GM21360 (cell line): Measurements from ENCODE around the gene FNIP2.
A peak's percentile ranks its signal among the peaks of the same experiment; 100 is the strongest.

ENCODE experiments used
- ATAC-seq: cut with Tn5 transposase; IDR thresholded peaks from one replicate; pipeline ENCODE4 v1.9.1; 2021; ENCODE audit warnings: mild to moderate bottlenecking, moderate library complexity; ENCODE audit not compliant: unreplicated experiment

FNIP2 gene

GRCh38 chr4:158835226-158836001 lies 66.6 kb downstream of the FNIP2 start:
- ATAC-seq, result no peak

DNA sequence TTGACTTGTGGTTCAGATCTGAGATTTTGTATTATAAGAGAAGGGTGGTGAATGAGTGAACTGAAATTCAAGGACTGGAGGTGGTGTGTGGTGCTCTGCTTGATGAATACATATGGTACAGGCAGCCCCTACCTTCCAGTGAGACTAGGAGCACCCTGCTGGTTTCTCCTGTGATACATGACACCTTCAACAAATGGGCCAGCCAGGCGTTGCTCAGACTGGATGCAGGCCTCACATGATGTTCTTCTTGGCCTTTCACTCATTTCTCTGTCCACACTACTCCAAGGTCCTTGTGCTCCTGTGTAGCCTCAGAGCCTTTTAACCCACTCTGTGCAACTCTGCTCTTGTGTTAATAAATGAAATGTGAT lies 67.2 kb downstream of the FNIP2 start:
- no peak for ATAC-seq

DNA sequence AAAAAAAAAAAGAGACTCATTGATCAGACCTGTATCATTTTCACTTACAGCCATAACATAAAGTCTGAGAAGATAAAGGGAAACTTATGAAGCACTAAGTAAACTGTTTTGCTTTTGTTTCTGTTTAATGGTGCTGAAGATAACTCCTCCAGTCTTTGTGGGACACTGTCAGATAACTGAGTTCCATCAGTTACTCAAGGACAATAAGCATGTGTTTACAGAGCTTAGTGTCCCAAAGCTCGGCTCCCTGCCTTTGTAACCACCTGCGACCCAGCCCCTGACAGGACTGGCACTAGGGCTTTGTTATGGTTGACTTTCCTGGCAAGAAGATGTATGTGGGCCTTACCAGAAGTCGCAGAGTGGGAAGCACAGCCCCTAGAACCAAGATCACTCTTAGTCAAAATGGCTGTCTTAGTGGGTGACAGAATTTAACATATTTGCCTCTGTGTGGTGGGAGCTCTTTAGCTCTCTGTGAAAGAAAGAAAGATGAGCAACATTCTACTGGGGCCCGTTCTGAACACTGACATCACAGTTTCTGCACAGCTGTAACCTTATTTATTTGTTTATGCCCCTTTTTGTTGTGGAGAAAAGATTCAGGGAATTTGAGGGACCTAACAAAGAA lies 68.1 kb downstream of the FNIP2 start:
- ATAC-seq, result no peak

GRCh38 chr4:158837527-158838141 lies 68.8 kb downstream of the FNIP2 start:
- no peak for ATAC-seq

GRCh38 chr4:158840131-158840530 lies 71.3 kb downstream of the FNIP2 start:
- ATAC-seq, result no peak

DNA sequence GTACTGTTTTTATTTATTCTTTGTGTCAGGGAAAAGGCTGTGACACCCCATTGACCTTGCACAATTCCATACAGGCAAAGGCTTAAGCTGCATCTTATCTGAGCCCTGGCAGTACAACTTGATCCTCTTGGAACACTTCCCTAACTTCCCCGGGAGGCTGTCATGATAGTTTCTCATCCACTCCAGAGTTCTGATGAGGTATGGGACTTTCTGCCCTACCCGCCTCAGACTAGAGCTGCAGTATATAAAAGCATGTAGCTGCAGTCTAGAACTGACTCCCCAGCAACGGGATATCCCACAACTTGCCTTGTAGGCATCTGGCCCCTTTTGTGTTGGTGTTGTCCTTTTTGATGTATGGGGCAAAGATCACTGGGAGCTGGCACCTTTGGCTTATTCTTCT lies 72.7 kb downstream of the FNIP2 start:
- ATAC-seq, result no peak

GRCh38 chr4:158845311-158846041 lies 76.7 kb downstream of the FNIP2 start:
- no peak for ATAC-seq

DNA sequence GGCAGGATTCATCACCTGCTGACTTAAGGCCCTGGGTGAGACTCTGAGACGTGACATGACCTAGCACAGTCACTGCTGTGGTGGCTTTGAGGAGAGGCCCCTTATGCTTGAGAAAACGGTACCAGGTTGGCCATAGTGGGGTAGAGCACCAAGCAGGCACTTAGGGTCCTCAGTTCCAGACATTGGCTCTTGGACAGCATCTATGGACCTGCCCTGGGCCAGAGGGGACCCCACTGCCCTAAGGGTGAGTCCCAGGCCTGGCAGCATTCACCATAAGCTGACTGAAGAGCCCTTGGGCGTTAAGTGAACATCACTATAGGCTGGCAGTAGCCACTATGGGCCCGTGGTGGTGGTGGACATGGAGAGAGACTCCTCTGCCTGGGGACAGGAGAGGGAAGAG lies 78.7 kb downstream of the FNIP2 start:
- ATAC-seq, result no peak

- no peak for ATAC-seq
Observed at GRCh38 chr4:158849681-158850080, 80.9 kb downstream of the FNIP2 start.

- ATAC-seq, result no peak
Observed at GRCh38 chr4:158850371-158850770, 81.5 kb downstream of the FNIP2 start.

GRCh38 chr4:158850800-158851644 lies 82.2 kb downstream of the FNIP2 start:
- ATAC-seq, result no peak

GRCh38 chr4:158854236-158854635 lies 85.4 kb downstream of the FNIP2 start:
- no peak for ATAC-seq

DNA sequence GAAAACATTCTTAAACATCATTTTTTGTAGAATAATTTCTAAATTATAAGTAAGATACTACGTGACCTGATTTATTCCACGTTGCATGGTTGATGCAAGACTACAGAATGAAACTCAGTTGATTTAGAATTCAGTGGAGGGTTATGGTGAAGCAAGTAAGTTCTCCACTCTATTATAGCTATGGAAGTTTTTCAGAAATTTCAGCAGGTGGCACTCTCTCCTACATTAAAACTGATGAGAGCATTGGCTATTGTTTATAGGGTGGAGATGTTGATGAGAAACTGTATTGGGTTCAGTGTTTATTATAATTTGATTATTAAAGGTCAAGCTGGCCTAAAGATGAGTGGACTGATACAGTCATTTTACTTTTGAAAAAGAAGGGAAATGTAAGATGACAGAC lies 88.0 kb downstream of the FNIP2 start:
- ATAC-seq, result peak; percentile 72

- ATAC-seq, result no peak
Observed at GRCh38 chr4:158857951-158858350, 89.1 kb downstream of the FNIP2 start.

GRCh38 chr4:158858410-158859199 lies 89.8 kb downstream of the FNIP2 start:
- ATAC-seq, result no peak

- ATAC-seq, result no peak
Observed at GRCh38 chr4:158859661-158860060, 90.8 kb downstream of the FNIP2 start.

DNA sequence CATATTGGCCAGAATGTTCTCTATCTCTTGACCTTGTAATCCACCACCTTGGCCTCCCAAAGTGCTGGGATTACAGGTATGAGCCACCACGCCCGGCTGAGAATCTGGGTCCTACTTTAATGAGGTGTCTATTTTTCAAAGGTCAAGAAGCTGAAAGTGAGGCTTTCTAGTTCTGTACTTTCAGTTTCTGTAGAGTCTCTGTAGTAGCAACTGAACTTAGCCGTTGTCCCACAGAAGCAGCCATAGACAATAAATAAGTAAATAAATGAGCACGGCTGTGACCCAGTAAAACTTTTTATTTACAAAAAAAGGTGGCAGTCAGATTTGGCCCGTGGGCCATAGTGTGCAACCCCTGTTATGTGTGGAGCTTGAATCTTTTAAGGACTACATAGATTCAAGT lies 92.0 kb downstream of the FNIP2 start:
- peak; percentile 77 for ATAC-seq

DNA sequence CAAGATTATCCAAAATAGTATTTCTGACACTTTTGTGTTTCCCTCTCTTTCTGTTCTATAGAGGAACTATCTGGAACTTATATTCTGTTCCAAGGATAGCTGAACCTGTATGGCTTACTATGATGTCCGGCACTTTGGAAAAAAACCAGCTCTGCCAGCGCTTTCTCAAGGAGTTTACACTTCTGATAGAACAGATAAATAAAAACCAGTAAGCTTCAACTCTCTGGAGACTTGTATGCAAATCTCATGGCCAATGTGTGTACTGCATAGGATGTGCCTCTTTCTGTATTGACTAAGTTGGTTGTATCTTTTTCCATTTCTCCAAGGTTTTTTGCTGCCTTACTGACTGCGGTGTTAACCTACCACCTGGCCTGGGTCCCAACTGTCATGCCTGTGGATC lies 92.5 kb downstream of the FNIP2 start:
- no peak for ATAC-seq

GRCh38 chr4:158861766-158862165 lies 92.9 kb downstream of the FNIP2 start:
- no peak for ATAC-seq

GRCh38 chr4:158863296-158863695 lies 94.5 kb downstream of the FNIP2 start:
- ATAC-seq, result no peak
